SK-N-SH (cell line): ENCODE data around the gene GTPBP4. TPM values are rescaled to one million over a fixed set of nuclear protein-coding genes. Genes with fewer than 3 reads are reported as not detected.
"Not testable (repeated sequence)": the region's sequence is repeated elsewhere in the genome, so short reads cannot be mapped to it uniquely, and the experiment has no call there.

ENCODE experiments used
- CTCF ChIA-PET: fragments of 300-600, 350-600 bp; formaldehyde crosslinking; extraction: SDS; loops from one replicate; lab custom pipeline; 2021; lab: Yijun Ruan, JAX
- POLR2A ChIA-PET: fragments of 350-600 bp; sonication (Branson Sonifier 250); formaldehyde crosslinking; extraction: SDS; loops from one replicate; lab custom pipeline; 2020; ENCODE audit warnings: antibody characterized with exemption, inconsistent platforms; lab: Yijun Ruan, JAX
- DNase-seq: peaks from one replicate; pipeline ENCODE4 v3.0.0; 2012
- H2AFZ ChIP-seq: fragments of 200-600 bp; sonication (generic); 2 replicates; pipeline ENCODE4 v1.8.1; 2016; ENCODE audit warnings: antibody characterized with exemption, mild to moderate bottlenecking, low read depth
- H3F3A ChIP-seq: fragments of 200-600 bp; sonication (generic); replicated peaks from 2 replicates; pipeline ENCODE3; 2016; ENCODE audit warnings: antibody characterized with exemption, mild to moderate bottlenecking; ENCODE audit not compliant: insufficient read depth
- H3K27ac ChIP-seq, 2 experiments: fragments of 200-500 bp in 1 of 2; fragments of 200-600 bp in 1 of 2; sonication (Bioruptor generic) in 1 of 2; sonication (generic), shearing (Covaris generic) in 1 of 2; 2 replicates each; pipeline versions ENCODE4 v1.5.1 to v1.6.1; 2014 to 2016; ENCODE audit warnings: low read depth in 2 of 2, inconsistent platforms in 1 of 2, low read length in 1 of 2, mild to moderate bottlenecking in 1 of 2, mixed read lengths in 1 of 2
- H3K27me3 ChIP-seq: fragments of 200-600 bp; sonication (generic), shearing (Covaris generic); 2 replicates; pipeline ENCODE4 v1.6.1; 2016; ENCODE audit warnings: mixed run types; ENCODE audit not compliant: insufficient read depth
- H3K36me3 ChIP-seq, 2 experiments: fragments of 200-500 bp in 1 of 2; fragments of 200-600 bp in 1 of 2; sonication (Bioruptor generic) in 1 of 2; sonication (generic) in 1 of 2; replicated peaks in 1 of 2; 2 replicates each; pipeline versions ENCODE3 to v1.5.1; 2014 to 2016; ENCODE audit warnings: low read length in 1 of 2, mild to moderate bottlenecking in 1 of 2; ENCODE audit not compliant: insufficient read depth in 2 of 2, control insufficient read depth in 1 of 2
- H3K4me1 ChIP-seq, 2 experiments: fragments of 200-500 bp in 1 of 2; fragments of 200-600 bp in 1 of 2; sonication (Bioruptor generic) in 1 of 2; sonication (generic), shearing (Covaris generic) in 1 of 2; 2 replicates each; pipeline versions ENCODE4 v1.5.1 to v1.6.1; 2014 to 2016; ENCODE audit warnings: low read depth in 1 of 2, low read length in 1 of 2, mixed run types in 1 of 2; ENCODE audit not compliant: insufficient read depth in 2 of 2, control insufficient read depth in 1 of 2
- H3K4me2 ChIP-seq: fragments of 200-600 bp; sonication (generic), shearing (Covaris generic); 2 replicates; pipeline ENCODE4 v1.6.1; 2017; ENCODE audit warnings: mixed run types
- H3K4me3 ChIP-seq, 2 experiments: fragments of 200-500 bp in 1 of 2; fragments of 200-600 bp in 1 of 2; sonication (Bioruptor generic) in 1 of 2; sonication (generic), shearing (Covaris generic) in 1 of 2; 2 replicates each; pipeline versions ENCODE4 v1.5.1 to v1.8.1; 2014 to 2016; ENCODE audit warnings: low read depth in 2 of 2, inconsistent platforms in 1 of 2, low read length in 1 of 2, mild to moderate bottlenecking in 1 of 2, mixed read lengths in 1 of 2, moderate library complexity in 1 of 2
- H3K79me2 ChIP-seq: fragments of 200-600 bp; sonication (generic); 2 replicates; pipeline ENCODE4 v1.8.1; 2017; ENCODE audit warnings: mild to moderate bottlenecking; ENCODE audit not compliant: insufficient read depth
- H3K9ac ChIP-seq: fragments of 200-600 bp; sonication (generic); 2 replicates; pipeline ENCODE4 v1.6.1; 2017; ENCODE audit warnings: mixed run types
- H3K9me2 ChIP-seq: fragments of 200-600 bp; sonication (generic); 2 replicates; pipeline ENCODE4 v1.6.1; 2017; ENCODE audit warnings: mixed run types
- H3K9me3 ChIP-seq: fragments of 200-600 bp; sonication (generic); 2 replicates; pipeline ENCODE4 v1.6.1; 2017; ENCODE audit warnings: mixed run types, mild to moderate bottlenecking, moderate library complexity
- H4K20me1 ChIP-seq: fragments of 200-600 bp; sonication (generic); 2 replicates; pipeline ENCODE4 v1.6.1; 2017; ENCODE audit warnings: mild to moderate bottlenecking, mixed run types; ENCODE audit not compliant: insufficient read depth
- FOXM1 ChIP-seq: IDR thresholded peaks from 2 replicates; pipeline ENCODE4 v1.4.0; 2012; ENCODE audit warnings: low read depth, mild to moderate bottlenecking
- GABPA ChIP-seq: IDR thresholded peaks from 2 replicates; pipeline ENCODE4 v1.4.0; 2012; ENCODE audit warnings: low read depth, mild to moderate bottlenecking
- MEF2A ChIP-seq: IDR thresholded peaks from 2 replicates; pipeline ENCODE4 v1.4.0; 2012; ENCODE audit warnings: low read depth, borderline replicate concordance
- NRF1 ChIP-seq: IDR thresholded peaks from 2 replicates; pipeline ENCODE4 v1.6.1; 2012; ENCODE audit warnings: low read depth, mild to moderate bottlenecking, low read length
- POLR2AphosphoS5 ChIP-seq: IDR thresholded peaks from 2 replicates; pipeline ENCODE4 v1.6.1; 2012; ENCODE audit warnings: low read depth, low read length
- RAD21 ChIP-seq: IDR thresholded peaks from 2 replicates; pipeline ENCODE4 v1.6.1; 2012; ENCODE audit warnings: mild to moderate bottlenecking, low read length
- RFX5 ChIP-seq: IDR thresholded peaks from 2 replicates; pipeline ENCODE4 v1.6.1; 2012; ENCODE audit warnings: mild to moderate bottlenecking, improper control_type of control experiment, low read length
- TAF1 ChIP-seq: IDR thresholded peaks from 2 replicates; pipeline ENCODE4 v1.6.1; 2012; ENCODE audit warnings: low read depth, mild to moderate bottlenecking, low read length, moderate library complexity, borderline replicate concordance
- TCF12 ChIP-seq: IDR thresholded peaks from 2 replicates; pipeline ENCODE4 v1.4.0; 2012
- ZBTB33 ChIP-seq: IDR thresholded peaks from 2 replicates; pipeline ENCODE4 v1.4.0; 2012; ENCODE audit warnings: low read depth, borderline replicate concordance
- WGBS: methylation state at CpG from one replicate; pipeline ENCODE4 v1.1.6; 2017; ENCODE audit warnings: low lambda C conversion rate; 5-methylcytosine and 5-hydroxymethylcytosine counted together
- polyA plus RNA-seq, 3 experiments: library from polyadenylated mRNA; depleted of rRNA; stranded (reverse); fragments of >200 nt; gene quantifications; 2 replicates each; pipeline ENCODE4 v1.2.3, GENCODE V29; 2012
- TF ChIP-seq, protein P1 (sequence below): IDR thresholded peaks from 2 replicates; pipeline ENCODE4 v1.4.0; 2012; ENCODE audit warnings: low read depth

Gene GTPBP4
- polyA plus RNA-seq, 1 of the 3 experiments (the other 2 are of a cell fraction), result 36.6 TPM

GRCh38 chr10:1063232-1063865 lies 75.1 kb downstream of the GTPBP4 start:
- H3F3A ChIP-seq, result no peaks in the 10 kb centered on the region
- no peaks in the 10 kb centered on the region; a peak in 2 of 4 replicates for H3K4me1 ChIP-seq
- TF ChIP-seq NRF1, result no peak
- no peak for TF ChIP-seq TCF12
- TF ChIP-seq, all 33 proteins: peak for 0
- no peaks in the 10 kb centered on the region for H3K27me3 ChIP-seq
- CTCF ChIA-PET, result interaction anchor here (1.0 kb wide), 1 partner anchor 10 kb away, joined by 3 read pairs; no protein-coding TSS in a partner anchor
- peaks cover 7 to 8% of the 10 kb centered on the region in 2 experiments for H3K36me3 ChIP-seq
- POLR2A ChIA-PET, result no interaction called here
- H4K20me1 ChIP-seq, result peaks cover 10% of the 10 kb centered on the region; the same call in 1 of the 2 replicates
- H3K4me3 ChIP-seq, result no peak overlapping the region
- no peak overlapping the region for H3K4me2 ChIP-seq
- no peak overlapping the region for H3K9ac ChIP-seq
- no peak for DNase-seq
- no peak overlapping the region for H3K27ac ChIP-seq
- H3K79me2 ChIP-seq, result peaks cover 72% of the 10 kb centered on the region
- no peak overlapping the region for H2AFZ ChIP-seq
- 86% methylated on average over 5 of the region's 7 CpGs for WGBS
- no peaks in the 10 kb centered on the region for H3K9me3 ChIP-seq
- H3K9me2 ChIP-seq, result no peaks in the 10 kb centered on the region

DNA sequence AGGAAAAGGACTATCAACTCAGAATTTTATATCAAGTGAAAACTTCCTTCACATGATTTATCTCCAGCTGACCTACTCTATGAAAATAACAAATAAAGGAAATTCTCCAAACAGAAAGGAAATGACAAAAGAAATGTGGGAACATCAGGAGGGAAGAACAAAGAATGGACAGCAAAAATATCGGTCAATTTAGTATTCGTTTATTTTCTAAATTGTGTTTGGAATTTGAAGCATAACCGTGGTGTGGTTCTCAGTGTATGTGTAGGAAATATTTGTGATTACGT lies 76.7 kb downstream of the GTPBP4 start:
- Histone ChIP-seq H3K27ac (no peak overlapping the region), H3K9me3 (no peaks in the 10 kb centered on the region), H3K4me1 (no peaks in the 10 kb centered on the region; a peak in 2 of 4 replicates), H3K36me3 (peaks cover 7 to 8% of the 10 kb centered on the region in 2 experiments), H3K4me2 (no peak overlapping the region), H3K9ac (no peak overlapping the region), H3K4me3 (no peak overlapping the region), H3K79me2 (peaks cover 68% of the 10 kb centered on the region), H3K9me2 (no peaks in the 10 kb centered on the region), H2AFZ (no peak overlapping the region), H3K27me3 (no peaks in the 10 kb centered on the region), H4K20me1 (peaks cover 10% of the 10 kb centered on the region; the same call in 1 of the 2 replicates), H3F3A (no peaks in the 10 kb centered on the region)
- no peak for DNase-seq
- ChIA-PET CTCF (no interaction called here), POLR2A (no interaction called here)
- TF ChIP-seq ZBTB33 (no peak), RAD21 (no peak), NRF1 (no peak), RFX5 (no peak), TAF1 (no peak), MEF2A (no peak), POLR2AphosphoS5 (no peak), GABPA (no peak), FOXM1 (no peak)
- TF ChIP-seq, protein P1, sequence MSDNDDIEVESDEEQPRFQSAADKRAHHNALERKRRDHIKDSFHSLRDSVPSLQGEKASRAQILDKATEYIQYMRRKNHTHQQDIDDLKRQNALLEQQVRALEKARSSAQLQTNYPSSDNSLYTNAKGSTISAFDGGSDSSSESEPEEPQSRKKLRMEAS, result no peak
- 95% methylated on average over 4 of the region's 4 CpGs for whole genome bisulfite sequencing

DNA sequence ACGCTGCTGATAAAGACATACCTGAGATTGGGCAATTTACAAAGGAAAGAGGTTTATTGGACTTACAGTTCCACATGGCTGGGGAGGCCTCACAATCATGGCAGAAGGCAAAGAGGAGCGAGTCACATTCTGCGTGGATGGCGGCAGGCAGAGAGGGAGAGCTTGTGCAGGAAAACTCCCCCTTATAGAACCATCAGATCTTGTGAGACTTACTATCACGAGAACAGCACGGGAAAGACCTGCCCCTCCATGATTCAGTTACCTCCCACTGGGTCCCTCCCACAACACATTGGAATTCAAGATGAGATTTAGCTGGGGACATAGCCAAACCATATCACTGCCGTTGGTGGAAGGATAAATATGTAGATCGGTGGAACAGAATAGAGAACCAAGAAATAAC lies 78.5 kb downstream of the GTPBP4 start:
- CTCF ChIA-PET, result interaction anchor here (1.2 kb wide), 1 partner anchor 44 kb away, joined by 3 read pairs; no protein-coding TSS in a partner anchor
- H3F3A ChIP-seq, H4K20me1 ChIP-seq, POLR2A ChIA-PET, H3K9me3 ChIP-seq, H3K36me3 ChIP-seq, H3K4me2 ChIP-seq, H3K4me1 ChIP-seq, H3K27me3 ChIP-seq, H3K4me3 ChIP-seq, H3K27ac ChIP-seq, H3K9ac ChIP-seq, H2AFZ ChIP-seq, DNase-seq, H3K9me2 ChIP-seq: not testable (repeated sequence)
- H3K79me2 ChIP-seq, result peaks cover 60% of the 10 kb centered on the region
- WGBS, result 98% methylated on average over 8 of the region's 8 CpGs
